H1 (cell line): ENCODE measurements around the gene TMEM178B. TPM values are rescaled to one million over a fixed set of nuclear protein-coding genes. Genes with fewer than 3 reads are reported as not detected.

ENCODE experiments used
- CTCF ChIA-PET: fragments of 300-600 bp; sonication (Branson Sonifier 250); formaldehyde crosslinking; loops from one replicate; lab custom pipeline; 2021; ENCODE audit not compliant: partially characterized antibody; lab: Charles Lee
- POLR2A ChIA-PET: fragments of 300-600 bp; sonication (Branson Sonifier 250); formaldehyde crosslinking; loops from one replicate; lab custom pipeline; 2021; ENCODE audit warnings: inconsistent platforms; ENCODE audit not compliant: partially characterized antibody; lab: Charles Lee
- DNase-seq, 2 experiments: peaks; one replicate each; pipeline versions ENCODE4 v3.0.0 to v3.0.0-alpha.2; 2010 to 2022; ENCODE audit warnings: low spot score in 2 of 2, low read depth in 1 of 2, mixed read lengths in 1 of 2
- FAIRE-seq: peaks from 2 replicates; lab custom pipeline; 2011; peaks lifted over from hg19 to GRCh38; lab: Jason Lieb, UNC
- H2AFZ ChIP-seq: 2 replicates; pipeline ENCODE4 v1.8.1; 2012; ENCODE audit warnings: low read length, inconsistent platforms
- H2AK5ac ChIP-seq: 2 replicates; pipeline ENCODE4 v1.6.1; 2013; ENCODE audit warnings: low read depth, low read length
- H2BK120ac ChIP-seq: replicated peaks from 2 replicates; pipeline ENCODE3; 2013; ENCODE audit warnings: low read depth, low read length, inconsistent platforms
- H2BK12ac ChIP-seq: 2 replicates; pipeline ENCODE4 v1.6.1; 2013; ENCODE audit warnings: low read depth, low read length
- H2BK15ac ChIP-seq: 2 replicates; pipeline ENCODE4 v1.6.1; 2013; ENCODE audit warnings: low read length
- H2BK20ac ChIP-seq: 2 replicates; pipeline ENCODE4 v1.6.1; 2013; ENCODE audit warnings: low read length
- H2BK5ac ChIP-seq: 2 replicates; pipeline ENCODE4 v1.6.1; 2013; ENCODE audit warnings: low read depth, low read length
- H3K14ac ChIP-seq: 2 replicates; pipeline ENCODE4 v1.6.1; 2013; ENCODE audit warnings: inconsistent platforms; ENCODE audit not compliant: insufficient read length
- H3K18ac ChIP-seq: 2 replicates; pipeline ENCODE4 v1.6.1; 2013; ENCODE audit warnings: low read length; ENCODE audit errors: extremely low read depth
- H3K23ac ChIP-seq: 2 replicates; pipeline ENCODE4 v1.6.1; 2013; ENCODE audit warnings: inconsistent platforms; ENCODE audit not compliant: insufficient read length
- H3K23me2 ChIP-seq: 2 replicates; pipeline ENCODE4 v1.6.1; 2013; ENCODE audit warnings: low read depth, low read length
- H3K27ac ChIP-seq: 2 replicates; pipeline ENCODE4 v1.6.1; 2011; ENCODE audit warnings: low read depth, low read length, inconsistent platforms
- H3K27me3 ChIP-seq, 4 experiments: replicated peaks in 1 of 4; 1 replicate in 1 of 4; 2 replicates in 3 of 4; pipeline versions ENCODE4 v1.6.1 to v1.8.1; 2011 to 2013; ENCODE audit warnings: low read length in 3 of 4, mild to moderate bottlenecking in 3 of 4, inconsistent platforms in 2 of 4, mixed read lengths in 2 of 4, moderate library complexity in 1 of 4; ENCODE audit not compliant: control insufficient read depth in 3 of 4, insufficient read depth in 3 of 4; ENCODE audit errors: extremely low read depth in 1 of 4
- H3K36me3 ChIP-seq, 4 experiments: 2 replicates each; pipeline versions ENCODE4 v1.6.1 to v1.8.1; 2011 to 2013; ENCODE audit warnings: mild to moderate bottlenecking in 4 of 4, low read length in 3 of 4, moderate library complexity in 2 of 4, control low read depth in 1 of 4, inconsistent platforms in 1 of 4; ENCODE audit not compliant: insufficient read depth in 4 of 4, control insufficient read depth in 2 of 4
- H3K4ac ChIP-seq: replicated peaks from 2 replicates; pipeline ENCODE3; 2013; ENCODE audit warnings: low read length, low read depth, mixed read lengths, inconsistent platforms; ENCODE audit not compliant: insufficient read length
- H3K4me1 ChIP-seq, 4 experiments: replicated peaks in 1 of 4; 1 replicate in 1 of 4; 2 replicates in 3 of 4; pipeline versions ENCODE4 v1.6.1 to v1.8.1; 2011 to 2013; ENCODE audit warnings: low read length in 3 of 4, inconsistent platforms in 2 of 4, mixed read lengths in 1 of 4; ENCODE audit not compliant: insufficient read depth in 4 of 4, control insufficient read depth in 3 of 4
- H3K4me2 ChIP-seq, 2 experiments: 2 replicates each; pipeline versions ENCODE4 v1.6.1 to v1.8.1; 2011 to 2013; ENCODE audit warnings: low read depth in 2 of 2, low read length in 2 of 2, control low read depth in 1 of 2, inconsistent platforms in 1 of 2, mild to moderate bottlenecking in 1 of 2; ENCODE audit not compliant: insufficient read depth in 1 of 2
- H3K4me3 ChIP-seq, 4 experiments: fragments of 200-600, 300-600 bp in 1 of 4; sonication (generic), shearing (Covaris generic), sonication (Bioruptor Twin) in 1 of 4; 2 replicates each; pipeline versions ENCODE4 v1.5.1 to v1.8.1; 2011 to 2016; ENCODE audit warnings: low read length in 4 of 4, low read depth in 3 of 4, control low read depth in 2 of 4, inconsistent platforms in 2 of 4, mild to moderate bottlenecking in 2 of 4, mixed read lengths in 1 of 4, moderate library complexity in 1 of 4; ENCODE audit not compliant: insufficient read depth in 2 of 4; ENCODE audit errors: extremely low read depth in 1 of 4
- H3K56ac ChIP-seq: replicated peaks from 2 replicates; pipeline ENCODE3; 2013; ENCODE audit warnings: low read depth, mild to moderate bottlenecking, mixed read lengths, low read length, inconsistent platforms; ENCODE audit not compliant: insufficient read length
- H3K79me1 ChIP-seq: 2 replicates; pipeline ENCODE4 v1.6.1; 2013; ENCODE audit warnings: low read depth, low read length, control low read depth
- H3K79me2 ChIP-seq, 2 experiments: 2 replicates each; pipeline versions ENCODE4 v1.6.1 to v1.8.1; 2012 to 2013; ENCODE audit warnings: low read length in 2 of 2, mild to moderate bottlenecking in 2 of 2, inconsistent platforms in 1 of 2; ENCODE audit not compliant: insufficient read depth in 2 of 2, control insufficient read depth in 1 of 2
- H3K9ac ChIP-seq, 4 experiments: replicated peaks in 1 of 4; 1 replicate in 1 of 4; 2 replicates in 3 of 4; pipeline versions ENCODE4 v1.6.1 to v1.8.1; 2011 to 2013; ENCODE audit warnings: low read depth in 3 of 4, low read length in 3 of 4, control low read depth in 2 of 4, mild to moderate bottlenecking in 2 of 4, moderate library complexity in 2 of 4, inconsistent platforms in 1 of 4; ENCODE audit errors: extremely low read depth in 1 of 4
- H3K9me3 ChIP-seq, 2 experiments: 2 replicates each; pipeline versions ENCODE4 v1.6.1 to v1.8.1; 2012 to 2013; ENCODE audit warnings: mild to moderate bottlenecking in 2 of 2, moderate library complexity in 2 of 2, control low read depth in 1 of 2, inconsistent platforms in 1 of 2, low read depth in 1 of 2, low read length in 1 of 2, mixed read lengths in 1 of 2; ENCODE audit not compliant: insufficient read depth in 2 of 2
- H4K20me1 ChIP-seq, 2 experiments: replicated peaks in 1 of 2; 2 replicates each; pipeline versions ENCODE3 to v1.8.1; 2011 to 2013; ENCODE audit warnings: inconsistent platforms in 2 of 2, low read length in 2 of 2, mild to moderate bottlenecking in 1 of 2; ENCODE audit not compliant: insufficient read depth in 2 of 2, control insufficient read depth in 1 of 2
- H4K5ac ChIP-seq: 2 replicates; pipeline ENCODE4 v1.6.1; 2013; ENCODE audit warnings: low read length, low read depth, mixed read lengths, inconsistent platforms; ENCODE audit not compliant: insufficient read length
- H4K8ac ChIP-seq: 2 replicates; pipeline ENCODE4 v1.8.0; 2013; ENCODE audit warnings: mild to moderate bottlenecking, moderate library complexity, low read length, inconsistent platforms; ENCODE audit not compliant: insufficient read depth; ENCODE audit errors: extremely low read depth
- H4K91ac ChIP-seq: replicated peaks from 2 replicates; pipeline ENCODE3; 2013; ENCODE audit warnings: low read length, mixed read lengths, inconsistent platforms; ENCODE audit not compliant: insufficient read length
- ATF2 ChIP-seq: IDR thresholded peaks from 2 replicates; pipeline ENCODE4 v1.6.1; 2012; ENCODE audit warnings: low read length, inconsistent platforms
- CBX5 ChIP-seq: fragments of 300-800, 300-1000 bp; sonication (generic); IDR thresholded peaks from 2 replicates; pipeline ENCODE4 v1.7.1; 2016; ENCODE audit warnings: antibody characterized with exemption, low read length, low read depth
- KDM4A ChIP-seq: IDR thresholded peaks from one replicate; pipeline ENCODE4 v1.7.1; 2012; ENCODE audit warnings: low read depth, mild to moderate bottlenecking, moderate library complexity, low read length, inconsistent platforms; ENCODE audit not compliant: severe bottlenecking
- POU5F1 ChIP-seq: IDR thresholded peaks from 2 replicates; pipeline ENCODE4 v1.6.1; 2011; ENCODE audit warnings: low read depth, mild to moderate bottlenecking, low read length, moderate library complexity
- SP1 ChIP-seq: IDR thresholded peaks from 2 replicates; pipeline ENCODE4 v1.6.1; 2011; ENCODE audit warnings: low read depth, low read length
- TCF12 ChIP-seq: IDR thresholded peaks from 2 replicates; pipeline ENCODE4 v1.6.1; 2011; ENCODE audit warnings: low read depth, mild to moderate bottlenecking, low read length
- WGBS, 2 experiments: shearing (Covaris generic) in 1 of 2; methylation state at CpG; one replicate each; pipeline versions ENCODE4 v1.1.6 to v1.1.7; 2013 to 2015; ENCODE audit warnings: low lambda C conversion rate in 2 of 2, mixed read lengths in 2 of 2, inconsistent platforms in 1 of 2, low coverage in 1 of 2, missing lambda C conversion rate in 1 of 2; ENCODE audit not compliant: insufficient replicate concordance in 2 of 2, insufficient coverage in 1 of 2, insufficient read length in 1 of 2; ENCODE audit errors: extremely low coverage in 1 of 2, missing lambda C conversion rate in 1 of 2; 5-methylcytosine and 5-hydroxymethylcytosine counted together
- polyA plus RNA-seq, 7 experiments: library from polyadenylated mRNA; depleted of rRNA in 3 of 7; stranded (reverse) in 5 of 7; unstranded in 2 of 7; fragments of >200 nt in 5 of 7; fragments of 200-250 nt in 2 of 7; gene quantifications; 1 replicate in 5 of 7; 2 replicates in 1 of 7; 4 replicates in 1 of 7; pipeline versions ENCODE4 v1.2.1 to v1.2.3, GENCODE V29; 2011 to 2013; ENCODE audit warnings: missing spikeins in 2 of 7, mixed read lengths in 2 of 7
- total RNA-seq: library from RNA; stranded (reverse); fragmentation: NEBNext Ultra II Directional; extraction: Animal tissue kit (Norgen Biotek cat#: 25700); gene quantifications from 2 replicates; pipeline ENCODE4 v1.2.1, GENCODE V29; 2021

TMEM178B gene
- total and polyA plus RNA-seq, 2 of the 8 experiments (the other 6 are each of a cell fraction or from before 2014, with no cell fraction given): 5.3 to 18.1 TPM

GRCh38 chr7:141313896-141314295 is 240.0 kb downstream of the TMEM178B start:
- no peak overlapping the region for H4K5ac ChIP-seq
- 83% methylated on average over 5 of the region's 5 CpGs; no CpG with 5 or more reads in 1 of the 2 experiments for WGBS, 2 experiments
- H3K23ac ChIP-seq: no peak overlapping the region
- H2AK5ac ChIP-seq: no peak overlapping the region
- no peak for FAIRE-seq
- no peak overlapping the region for H2BK12ac ChIP-seq
- H4K91ac ChIP-seq: no peak overlapping the region
- H3K14ac ChIP-seq: no peak overlapping the region
- ChIA-PET POLR2A (no interaction called here), CTCF (interaction anchor here (1.0 kb wide), 1 partner anchor 57 kb away, joined by 3 read pairs; no protein-coding TSS in a partner anchor)
- no peaks in the 10 kb centered on the region for H3K79me1 ChIP-seq
- H3K36me3 ChIP-seq: no peaks in the 10 kb centered on the region
- H3K23me2 ChIP-seq: no peaks in the 10 kb centered on the region; the same call in 1 of the 2 replicates
- H3K4me2 ChIP-seq: no peak overlapping the region
- H3K18ac ChIP-seq: no peak overlapping the region
- H3K79me2 ChIP-seq: no peaks in the 10 kb centered on the region
- no peak overlapping the region for H3K56ac ChIP-seq
- no peaks in the 10 kb centered on the region for H3K9me3 ChIP-seq
- DNase-seq: no peak
- H3K4me3 ChIP-seq: no peak overlapping the region
- no peaks in the 10 kb centered on the region for H4K20me1 ChIP-seq
- no peak overlapping the region for H3K27ac ChIP-seq
- no peak overlapping the region for H2BK15ac ChIP-seq
- H3K4me1 ChIP-seq: no peaks in the 10 kb centered on the region
- H2BK120ac ChIP-seq: no peak overlapping the region
- no peak overlapping the region for H2AFZ ChIP-seq
- no peak overlapping the region for H2BK20ac ChIP-seq
- no peak overlapping the region for H4K8ac ChIP-seq
- no peak overlapping the region for H3K9ac ChIP-seq
- no peaks in the 10 kb centered on the region for H3K27me3 ChIP-seq
- H2BK5ac ChIP-seq: no peak overlapping the region
- no peak overlapping the region for H3K4ac ChIP-seq
- TF ChIP-seq ATF2 (no peak), TCF12 (no peak), CBX5 (no peak), SP1 (no peak), KDM4A (no peak), POU5F1 (no peak)
